Head of caudate nucleus (tissue), 42 donors: ENCODE data around the gene SPHK2.
A peak's percentile ranks its signal among the peaks of the same experiment; 100 is the strongest.
"Not testable (repeated sequence)": the region's sequence is repeated elsewhere in the genome, so short reads cannot be mapped to it uniquely, and the experiment has no call there.

Experiments used
- DNase-seq, 42 donors: peaks; one replicate each; pipeline versions ENCODE4 v3.0.0 to v3.0.0-alpha.2; 2020 to 2021; ENCODE audit warnings: mixed read lengths in 7 of 42
- intact Hi-C: fragments of 100-400 bp; cut with DNase I; formaldehyde crosslinking; loops from one replicate; pipeline ENCODE4 v1.15.0; 2022

The SPHK2 gene

DNA sequence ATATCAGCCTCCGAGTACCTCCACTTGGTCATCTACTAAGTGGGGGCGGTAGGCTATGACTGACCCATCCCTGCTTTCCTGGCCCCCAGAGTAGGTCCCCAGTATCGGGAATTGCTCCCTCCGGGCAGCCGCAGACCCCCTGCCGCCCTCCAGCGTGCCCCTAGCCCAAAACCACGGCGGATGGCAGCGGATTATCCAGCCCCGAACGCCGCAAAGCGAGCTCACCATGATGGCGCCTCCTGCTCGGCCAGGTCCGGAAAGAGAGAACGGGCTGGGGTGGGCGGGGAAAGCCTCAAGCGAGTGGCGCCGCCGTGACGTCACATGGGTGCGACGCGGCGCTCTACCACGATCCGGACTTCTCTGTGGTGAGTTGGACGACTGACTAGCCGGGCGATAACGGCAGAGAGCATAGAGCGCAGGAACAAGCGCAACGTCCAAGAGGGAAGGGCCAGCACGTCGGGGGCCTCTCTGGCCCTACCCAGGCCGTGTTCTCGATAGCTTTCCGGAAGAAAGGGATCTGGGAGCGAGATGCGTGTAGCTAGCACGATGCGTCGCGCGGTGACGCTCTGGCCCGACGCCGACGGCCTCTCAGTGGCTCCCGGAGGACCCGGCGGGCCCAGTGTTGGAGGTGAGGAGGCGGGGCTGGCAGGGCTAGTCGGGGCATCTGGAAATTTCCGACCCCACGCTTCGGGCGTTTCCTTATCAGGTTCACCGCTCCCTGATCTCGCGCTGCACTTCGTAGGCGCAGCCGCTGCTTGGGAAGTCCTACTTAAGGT is at the start of gene SPHK2, which contains the start of gene RPL18:
Gene SPHK2, plus strand, starts transcription at position 591 of the 776 bp plus-strand sequence. CDS start 1,009 bp downstream, outside the sequence.
Gene RPL18, minus strand, starts transcription at position 263 of the 776 bp plus-strand sequence. Its CDS starts 35 bp downstream, at position 228.
- peak; percentile 96 to 100 (median 98) for DNase-seq
- intact Hi-C loops, result no loop called here

DNA sequence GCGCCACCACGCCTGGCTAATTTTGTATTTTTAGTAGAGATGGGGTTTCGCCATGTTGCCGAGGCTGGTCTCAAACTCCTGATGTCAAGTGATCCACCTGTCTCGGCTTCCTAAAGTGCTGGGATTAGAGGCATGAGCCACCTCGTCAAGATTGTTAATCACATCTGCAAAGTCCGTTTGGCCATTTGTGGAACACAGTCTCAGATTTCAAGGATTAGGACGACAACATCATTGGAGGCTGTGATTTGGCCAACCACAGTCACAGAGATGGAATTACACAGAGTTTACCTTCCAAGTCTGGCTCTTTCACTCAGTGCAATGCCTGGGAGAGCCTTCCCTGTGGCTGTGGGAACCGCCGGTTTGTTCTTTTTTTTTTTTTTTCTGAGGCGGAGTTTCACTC is 49.5 kb upstream of the SPHK2 start:
- intact Hi-C loops, result no loop called here
- DNase-seq, result no peak

- DNase-seq, result no peak
- intact Hi-C loops, result no loop called here
Measured at GRCh38 chr19:48571378-48572162, 47.7 kb upstream of the SPHK2 start.

DNA sequence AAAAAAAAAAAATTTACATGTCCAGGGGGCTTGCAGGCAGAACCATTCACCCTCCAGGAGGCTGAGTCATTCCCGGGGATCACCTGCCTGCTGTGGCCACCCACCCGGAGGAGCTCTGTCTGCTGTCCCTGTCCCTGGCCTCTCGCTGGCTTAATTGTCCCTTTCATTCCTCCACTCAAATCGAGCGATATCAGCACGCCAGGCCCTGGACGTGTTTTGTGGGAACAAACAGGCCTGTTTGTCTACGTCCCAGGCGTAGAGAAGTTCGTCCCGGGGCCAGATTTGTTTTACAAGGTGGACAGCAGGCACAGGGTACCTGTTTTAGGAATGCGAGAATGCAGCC is 46.2 kb upstream of the SPHK2 start:
- no peak for DNase-seq
- intact Hi-C loops, result no loop called here

- intact Hi-C loops, result no loop called here
- no peak for DNase-seq
Measured at GRCh38 chr19:48575931-48576622, 43.2 kb upstream of the SPHK2 start.

DNA sequence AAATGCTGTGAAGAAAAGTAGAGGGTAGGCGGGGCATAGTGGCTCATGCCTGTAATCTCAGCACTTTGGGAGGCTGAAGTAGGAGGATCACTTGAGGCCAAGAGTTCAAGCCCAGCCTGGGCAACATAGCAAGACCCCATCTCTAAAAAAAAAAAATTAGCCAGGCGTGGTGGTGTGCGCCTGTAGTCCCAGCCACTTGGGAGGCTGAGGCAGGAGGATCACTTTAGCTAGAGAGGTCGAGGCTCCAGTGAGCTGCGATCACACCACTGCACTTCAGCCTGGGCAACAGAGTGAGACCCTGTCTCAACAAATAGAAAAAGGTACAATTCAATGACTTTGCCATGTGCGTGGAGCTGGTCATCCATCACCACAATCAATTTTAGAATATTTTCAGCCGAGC is 41.4 kb upstream of the SPHK2 start:
- intact Hi-C loops, DNase-seq: not testable (repeated sequence)

- intact Hi-C loops, result no loop called here
- DNase-seq, result no peak
Measured at GRCh38 chr19:48578891-48579290, 40.4 kb upstream of the SPHK2 start.

GRCh38 chr19:48582168-48582567 is 37.1 kb upstream of the SPHK2 start:
- intact Hi-C loops, result loop anchor here (5.0 kb wide), 1 partner anchor 90 kb away; no protein-coding TSS in a partner anchor
- DNase-seq, result no peak

- intact Hi-C loops, result no loop called here
- no peak for DNase-seq
Measured at GRCh38 chr19:48587387-48587786, 31.9 kb upstream of the SPHK2 start.

DNA sequence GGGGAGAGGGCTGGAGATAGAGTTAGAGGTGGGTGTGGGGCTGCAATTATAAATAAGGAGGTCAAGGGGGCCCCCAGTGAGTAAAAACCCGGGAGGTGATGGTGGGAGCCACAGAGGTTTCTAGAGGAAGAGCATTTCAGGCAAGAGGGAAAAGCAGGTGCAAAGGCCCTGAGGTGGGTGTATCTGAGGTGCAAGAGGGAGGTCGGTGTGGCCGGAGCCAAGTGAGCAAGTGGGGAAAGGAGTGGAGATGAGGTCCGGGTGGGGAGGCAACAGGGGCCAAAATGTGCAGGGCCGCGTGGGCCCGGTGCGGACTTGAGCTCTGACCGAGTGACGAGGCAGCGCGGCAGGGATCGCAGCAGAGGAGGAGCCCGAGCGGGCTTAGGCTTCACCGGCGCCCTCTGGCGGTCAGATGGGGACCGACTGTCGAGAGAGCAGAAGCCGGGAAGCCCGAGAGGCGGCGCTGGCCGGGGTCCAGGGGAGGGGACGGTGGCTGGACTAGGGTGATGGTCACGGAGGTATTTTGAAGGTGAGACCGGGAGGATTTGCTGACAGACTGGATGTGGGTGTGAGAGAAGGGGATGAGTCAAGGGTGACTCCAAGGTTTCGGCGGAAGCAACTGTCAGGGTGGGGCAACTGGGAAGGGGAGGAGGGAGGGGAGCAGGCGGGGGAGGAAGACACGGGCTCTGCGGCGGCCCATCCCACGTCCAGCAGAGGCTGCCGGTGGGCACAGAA is 30.5 kb upstream of the SPHK2 start:
- intact Hi-C loops, result no loop called here
- peak; percentile 81 to 97 (median 91) for DNase-seq

DNA sequence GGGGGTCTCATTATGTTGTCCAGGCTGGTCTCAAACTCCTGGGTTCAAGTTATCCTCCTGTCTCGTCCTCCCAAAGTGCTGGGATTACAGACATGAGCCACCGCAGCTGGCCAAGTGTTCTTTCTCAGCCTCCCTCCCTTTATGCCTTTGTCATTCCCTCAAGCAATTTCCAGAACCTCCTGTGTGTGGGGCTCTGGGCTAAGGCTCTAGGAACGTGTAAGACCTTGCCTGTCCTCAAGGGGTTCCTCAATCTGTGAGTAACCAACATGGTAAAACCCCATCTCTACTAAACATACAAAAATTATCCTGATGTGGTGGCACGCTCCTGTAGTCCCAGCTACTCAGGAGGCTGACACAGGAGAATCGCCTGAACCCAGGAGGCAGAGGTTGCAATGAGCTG is 28.3 kb upstream of the SPHK2 start:
- DNase-seq, result no peak
- intact Hi-C loops, result no loop called here

GRCh38 chr19:48595171-48595570 is 24.1 kb upstream of the SPHK2 start:
- intact Hi-C loops, result no loop called here
- DNase-seq, result no peak

GRCh38 chr19:48595833-48596232 is 23.5 kb upstream of the SPHK2 start:
- intact Hi-C loops, result no loop called here
- no peak for DNase-seq

- intact Hi-C loops, result no loop called here
- DNase-seq, result no peak
Measured at GRCh38 chr19:48596237-48596636, 23.1 kb upstream of the SPHK2 start.

DNA sequence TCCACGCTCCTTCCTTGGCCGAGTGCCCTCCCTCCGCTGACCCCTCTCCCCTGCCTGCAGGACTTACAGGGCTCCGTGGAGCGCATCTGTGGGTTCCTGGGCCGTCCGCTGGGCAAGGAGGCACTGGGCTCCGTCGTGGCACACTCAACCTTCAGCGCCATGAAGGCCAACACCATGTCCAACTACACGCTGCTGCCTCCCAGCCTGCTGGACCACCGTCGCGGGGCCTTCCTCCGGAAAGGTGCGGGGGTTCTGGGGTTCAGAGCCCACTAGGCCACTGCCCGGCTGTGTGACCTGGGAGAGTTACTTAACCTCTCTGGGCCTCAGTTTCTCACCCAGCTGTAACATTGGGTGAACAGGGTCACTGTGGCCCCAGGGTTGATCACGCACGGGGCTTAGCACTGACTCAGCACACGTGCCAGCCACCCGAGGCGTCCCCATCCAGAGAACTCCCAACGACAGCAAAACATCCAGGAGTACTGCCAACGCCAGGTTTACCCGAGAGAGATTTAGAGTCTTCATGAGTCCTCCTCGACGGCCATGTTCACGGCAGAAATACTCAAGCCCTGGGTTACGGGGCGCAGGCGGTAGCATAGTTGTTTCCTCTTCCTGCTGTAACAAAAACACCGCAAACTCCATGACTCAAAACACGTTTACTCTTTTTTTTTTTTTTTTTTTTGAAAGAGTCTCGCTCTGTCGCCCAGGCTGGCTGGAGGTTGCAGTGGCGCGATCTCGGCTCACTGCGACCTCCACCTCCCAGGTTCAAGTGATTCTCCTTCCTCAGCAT is 22.4 kb upstream of the SPHK2 start:
- intact Hi-C loops, result no loop called here
- DNase-seq, result no peak

DNA sequence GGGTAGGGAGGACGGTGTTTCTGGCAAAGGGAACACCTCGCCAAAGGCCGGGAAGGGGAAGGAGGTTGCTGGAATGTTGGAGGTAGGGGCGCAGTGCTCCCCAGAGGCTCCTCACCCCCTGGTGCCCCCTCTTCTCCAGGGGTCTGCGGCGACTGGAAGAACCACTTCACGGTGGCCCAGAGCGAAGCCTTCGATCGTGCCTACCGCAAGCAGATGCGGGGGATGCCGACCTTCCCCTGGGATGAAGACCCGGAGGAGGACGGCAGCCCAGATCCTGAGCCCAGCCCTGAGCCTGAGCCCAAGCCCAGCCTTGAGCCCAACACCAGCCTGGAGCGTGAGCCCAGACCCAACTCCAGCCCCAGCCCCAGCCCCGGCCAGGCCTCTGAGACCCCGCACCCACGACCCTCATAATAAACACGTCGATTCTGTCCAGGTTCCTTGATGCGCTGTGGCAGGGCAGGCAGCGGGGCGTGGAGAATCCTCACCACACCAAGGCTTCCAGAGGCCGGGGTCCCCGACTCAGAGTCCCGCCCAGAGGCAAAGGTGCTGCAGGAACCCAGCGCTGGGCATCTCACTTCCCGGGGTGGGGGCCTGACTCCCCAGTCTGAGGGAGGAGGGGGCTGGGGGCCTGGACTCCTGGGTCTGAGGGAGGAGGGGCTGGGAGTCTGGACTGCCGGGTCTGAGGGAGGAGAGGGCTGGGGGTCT is 20.2 kb upstream of the SPHK2 start:
- intact Hi-C loops, result no loop called here
- no peak for DNase-seq

GRCh38 chr19:48600679-48601417 is 18.5 kb upstream of the SPHK2 start:
- DNase-seq, result no peak
- intact Hi-C loops, result no loop called here
